ENCODE data around the gene MAP4.

DNA sequence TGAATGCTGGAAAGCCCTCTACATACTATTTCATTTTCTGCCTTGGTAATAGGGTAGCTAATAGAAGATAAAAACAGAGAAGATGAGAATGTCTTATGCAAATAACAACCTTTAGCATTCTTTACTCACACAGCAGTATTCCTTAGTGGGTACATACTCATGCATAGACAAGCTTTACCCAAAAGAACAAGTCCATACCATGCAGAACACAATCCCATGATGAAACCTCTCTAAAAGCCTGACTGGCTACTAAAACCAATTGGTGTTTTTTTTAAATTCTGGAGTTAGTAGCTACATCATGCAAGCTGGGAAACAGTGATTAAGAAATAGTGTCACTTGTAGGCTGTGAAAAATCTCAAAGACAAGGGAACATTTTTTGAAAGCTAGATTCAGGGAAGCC, 108.4 kb downstream of the MAP4 start:
- TF ChIP-seq, protein P1, sequence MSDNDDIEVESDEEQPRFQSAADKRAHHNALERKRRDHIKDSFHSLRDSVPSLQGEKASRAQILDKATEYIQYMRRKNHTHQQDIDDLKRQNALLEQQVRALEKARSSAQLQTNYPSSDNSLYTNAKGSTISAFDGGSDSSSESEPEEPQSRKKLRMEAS (IDR thresholded peaks at IDR 0.05), result no peak
- no peak for TF ChIP-seq EGR1 (IDR thresholded peaks at IDR 0.05; ENCODE audit: low read depth in 2 of 2)
- TF ChIP-seq RAD21 (IDR thresholded peaks at IDR 0.05), result no peak
- no peak for TF ChIP-seq TAF1 (conservative IDR thresholded peaks at IDR 0.05)
- TF ChIP-seq JUND (IDR thresholded peaks at IDR 0.05), result no peak
- TF ChIP-seq, protein P2, sequence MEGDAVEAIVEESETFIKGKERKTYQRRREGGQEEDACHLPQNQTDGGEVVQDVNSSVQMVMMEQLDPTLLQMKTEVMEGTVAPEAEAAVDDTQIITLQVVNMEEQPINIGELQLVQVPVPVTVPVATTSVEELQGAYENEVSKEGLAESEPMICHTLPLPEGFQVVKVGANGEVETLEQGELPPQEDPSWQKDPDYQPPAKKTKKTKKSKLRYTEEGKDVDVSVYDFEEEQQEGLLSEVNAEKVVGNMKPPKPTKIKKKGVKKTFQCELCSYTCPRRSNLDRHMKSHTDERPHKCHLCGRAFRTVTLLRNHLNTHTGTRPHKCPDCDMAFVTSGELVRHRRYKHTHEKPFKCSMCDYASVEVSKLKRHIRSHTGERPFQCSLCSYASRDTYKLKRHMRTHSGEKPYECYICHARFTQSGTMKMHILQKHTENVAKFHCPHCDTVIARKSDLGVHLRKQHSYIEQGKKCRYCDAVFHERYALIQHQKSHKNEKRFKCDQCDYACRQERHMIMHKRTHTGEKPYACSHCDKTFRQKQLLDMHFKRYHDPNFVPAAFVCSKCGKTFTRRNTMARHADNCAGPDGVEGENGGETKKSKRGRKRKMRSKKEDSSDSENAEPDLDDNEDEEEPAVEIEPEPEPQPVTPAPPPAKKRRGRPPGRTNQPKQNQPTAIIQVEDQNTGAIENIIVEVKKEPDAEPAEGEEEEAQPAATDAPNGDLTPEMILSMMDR (IDR thresholded peaks at IDR 0.05; ENCODE audit: low read depth, low read length, missing input control), result no peak
- TF ChIP-seq, protein P3, sequence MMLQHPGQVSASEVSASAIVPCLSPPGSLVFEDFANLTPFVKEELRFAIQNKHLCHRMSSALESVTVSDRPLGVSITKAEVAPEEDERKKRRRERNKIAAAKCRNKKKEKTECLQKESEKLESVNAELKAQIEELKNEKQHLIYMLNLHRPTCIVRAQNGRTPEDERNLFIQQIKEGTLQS (IDR thresholded peaks at IDR 0.05), result no peak
- TF ChIP-seq YY1 (IDR thresholded peaks at IDR 0.05), result no peak
- TF ChIP-seq, protein P4, sequence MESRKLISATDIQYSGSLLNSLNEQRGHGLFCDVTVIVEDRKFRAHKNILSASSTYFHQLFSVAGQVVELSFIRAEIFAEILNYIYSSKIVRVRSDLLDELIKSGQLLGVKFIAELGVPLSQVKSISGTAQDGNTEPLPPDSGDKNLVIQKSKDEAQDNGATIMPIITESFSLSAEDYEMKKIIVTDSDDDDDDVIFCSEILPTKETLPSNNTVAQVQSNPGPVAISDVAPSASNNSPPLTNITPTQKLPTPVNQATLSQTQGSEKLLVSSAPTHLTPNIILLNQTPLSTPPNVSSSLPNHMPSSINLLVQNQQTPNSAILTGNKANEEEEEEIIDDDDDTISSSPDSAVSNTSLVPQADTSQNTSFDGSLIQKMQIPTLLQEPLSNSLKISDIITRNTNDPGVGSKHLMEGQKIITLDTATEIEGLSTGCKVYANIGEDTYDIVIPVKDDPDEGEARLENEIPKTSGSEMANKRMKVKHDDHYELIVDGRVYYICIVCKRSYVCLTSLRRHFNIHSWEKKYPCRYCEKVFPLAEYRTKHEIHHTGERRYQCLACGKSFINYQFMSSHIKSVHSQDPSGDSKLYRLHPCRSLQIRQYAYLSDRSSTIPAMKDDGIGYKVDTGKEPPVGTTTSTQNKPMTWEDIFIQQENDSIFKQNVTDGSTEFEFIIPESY (IDR thresholded peaks at IDR 0.05), result no peak
- TF ChIP-seq GABPA (IDR thresholded peaks at IDR 0.05 in 1 of 2, conservative IDR thresholded peaks at IDR 0.05 in 1 of 2), result no peak
- TF ChIP-seq, protein P5, sequence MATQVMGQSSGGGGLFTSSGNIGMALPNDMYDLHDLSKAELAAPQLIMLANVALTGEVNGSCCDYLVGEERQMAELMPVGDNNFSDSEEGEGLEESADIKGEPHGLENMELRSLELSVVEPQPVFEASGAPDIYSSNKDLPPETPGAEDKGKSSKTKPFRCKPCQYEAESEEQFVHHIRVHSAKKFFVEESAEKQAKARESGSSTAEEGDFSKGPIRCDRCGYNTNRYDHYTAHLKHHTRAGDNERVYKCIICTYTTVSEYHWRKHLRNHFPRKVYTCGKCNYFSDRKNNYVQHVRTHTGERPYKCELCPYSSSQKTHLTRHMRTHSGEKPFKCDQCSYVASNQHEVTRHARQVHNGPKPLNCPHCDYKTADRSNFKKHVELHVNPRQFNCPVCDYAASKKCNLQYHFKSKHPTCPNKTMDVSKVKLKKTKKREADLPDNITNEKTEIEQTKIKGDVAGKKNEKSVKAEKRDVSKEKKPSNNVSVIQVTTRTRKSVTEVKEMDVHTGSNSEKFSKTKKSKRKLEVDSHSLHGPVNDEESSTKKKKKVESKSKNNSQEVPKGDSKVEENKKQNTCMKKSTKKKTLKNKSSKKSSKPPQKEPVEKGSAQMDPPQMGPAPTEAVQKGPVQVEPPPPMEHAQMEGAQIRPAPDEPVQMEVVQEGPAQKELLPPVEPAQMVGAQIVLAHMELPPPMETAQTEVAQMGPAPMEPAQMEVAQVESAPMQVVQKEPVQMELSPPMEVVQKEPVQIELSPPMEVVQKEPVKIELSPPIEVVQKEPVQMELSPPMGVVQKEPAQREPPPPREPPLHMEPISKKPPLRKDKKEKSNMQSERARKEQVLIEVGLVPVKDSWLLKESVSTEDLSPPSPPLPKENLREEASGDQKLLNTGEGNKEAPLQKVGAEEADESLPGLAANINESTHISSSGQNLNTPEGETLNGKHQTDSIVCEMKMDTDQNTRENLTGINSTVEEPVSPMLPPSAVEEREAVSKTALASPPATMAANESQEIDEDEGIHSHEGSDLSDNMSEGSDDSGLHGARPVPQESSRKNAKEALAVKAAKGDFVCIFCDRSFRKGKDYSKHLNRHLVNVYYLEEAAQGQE (IDR thresholded peaks at IDR 0.05), result no peak
- no peak for TF ChIP-seq HNF4G (IDR thresholded peaks at IDR 0.05)
- no peak for TF ChIP-seq RXRA (IDR thresholded peaks at IDR 0.05)

Data from liver (tissue), 3 donors.